ENCODE data around the gene RASSF7.

The RASSF7 gene

GRCh38 chr11:529728-530411, 30.9 kb upstream of the RASSF7 start:
- no peak overlapping the region for H3K4me3 ChIP-seq (replicated peaks in 1 of 2; ENCODE audit: low read depth in 2 of 2, low read length in 2 of 2)
- no peak for DNase-seq (ENCODE audit: low read depth in 2 of 2)
- TF ChIP-seq CTCF (IDR thresholded peaks at IDR 0.05; ENCODE audit: low read depth, low read length) = no peak

- no peak overlapping the region for H3K4me3 ChIP-seq (replicated peaks in 1 of 2; ENCODE audit: low read depth in 2 of 2, low read length in 2 of 2)
- DNase-seq (ENCODE audit: low read depth in 2 of 2) = no peak
- TF ChIP-seq CTCF (IDR thresholded peaks at IDR 0.05; ENCODE audit: low read depth, low read length) = no peak
Measured at GRCh38 chr11:530960-531831, 29.6 kb upstream of the RASSF7 start.

GRCh38 chr11:531919-532526, 28.7 kb upstream of the RASSF7 start:
- no peak for DNase-seq (ENCODE audit: low read depth in 2 of 2)
- H3K4me3 ChIP-seq (replicated peaks in 1 of 2; ENCODE audit: low read depth in 2 of 2, low read length in 2 of 2) = no peak overlapping the region
- no peak for TF ChIP-seq CTCF (IDR thresholded peaks at IDR 0.05; ENCODE audit: low read depth, low read length)

GRCh38 chr11:532527-532985, 28.2 kb upstream of the RASSF7 start:
- no peak for TF ChIP-seq CTCF (IDR thresholded peaks at IDR 0.05; ENCODE audit: low read depth, low read length)
- H3K4me3 ChIP-seq (replicated peaks in 1 of 2; ENCODE audit: low read depth in 2 of 2, low read length in 2 of 2) = no peak overlapping the region
- no peak for DNase-seq (ENCODE audit: low read depth in 2 of 2)

GRCh38 chr11:532986-533585, 27.7 kb upstream of the RASSF7 start:
- no peak for DNase-seq (ENCODE audit: low read depth in 2 of 2)
- no peak overlapping the region for H3K4me3 ChIP-seq (replicated peaks in 1 of 2; ENCODE audit: low read depth in 2 of 2, low read length in 2 of 2)
- no peak for TF ChIP-seq CTCF (IDR thresholded peaks at IDR 0.05; ENCODE audit: low read depth, low read length)

- DNase-seq (ENCODE audit: low read depth in 2 of 2) = no peak
- TF ChIP-seq CTCF (IDR thresholded peaks at IDR 0.05; ENCODE audit: low read depth, low read length) = no peak
- H3K4me3 ChIP-seq (replicated peaks in 1 of 2; ENCODE audit: low read depth in 2 of 2, low read length in 2 of 2) = peak overlapping the region; percentile 80
Measured at GRCh38 chr11:533586-534395, 27.0 kb upstream of the RASSF7 start.

Measured in cardiac fibroblast (primary cell).